ENCODE measurements around the gene ERCC2.
"Not testable (repeated sequence)": the region's sequence is repeated elsewhere in the genome, so short reads cannot be mapped to it uniquely, and the experiment has no call there.

The ERCC2 gene

GRCh38 chr19:45370410-45371204 is at the start of gene ERCC2:
Gene ERCC2 (minus strand): TSS chr19:45370573. CDS start chr19:45370540, 33 bp downstream.
- DNase-seq (ENCODE audit: low spot score): peak; percentile 98

- DNase-seq (ENCODE audit: low spot score): no peak
Measured at GRCh38 chr19:45419895-45420294, 49.5 kb upstream of the ERCC2 start.

GRCh38 chr19:45419396-45419795 is 49.0 kb upstream of the ERCC2 start:
- DNase-seq (ENCODE audit: low spot score): no peak

GRCh38 chr19:45418802-45419201 is 48.4 kb upstream of the ERCC2 start:
- no peak for DNase-seq (ENCODE audit: low spot score)

DNA sequence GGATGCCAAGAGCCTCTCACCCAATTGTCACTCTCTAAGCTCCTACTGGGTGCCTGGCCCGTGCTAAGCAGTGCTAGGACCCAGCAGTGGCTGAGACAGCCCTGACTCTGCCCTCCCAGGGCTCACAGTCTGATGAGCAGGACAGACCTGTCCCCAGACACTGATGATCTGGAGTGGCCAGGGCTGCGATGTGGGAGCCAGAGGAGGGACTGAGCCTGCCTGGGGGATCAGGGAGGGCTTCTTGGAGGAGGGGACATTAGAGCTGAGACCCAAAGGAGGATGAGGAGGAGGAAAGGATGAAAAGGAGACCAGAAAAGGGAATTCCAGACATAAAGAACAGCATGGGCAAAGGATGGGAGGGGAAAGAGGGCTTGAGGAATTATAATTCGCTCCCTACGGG is 46.8 kb upstream of the ERCC2 start:
- DNase-seq (ENCODE audit: low spot score): no peak

GRCh38 chr19:45414468-45414867 is 44.1 kb upstream of the ERCC2 start:
- DNase-seq (ENCODE audit: low spot score): no peak

DNA sequence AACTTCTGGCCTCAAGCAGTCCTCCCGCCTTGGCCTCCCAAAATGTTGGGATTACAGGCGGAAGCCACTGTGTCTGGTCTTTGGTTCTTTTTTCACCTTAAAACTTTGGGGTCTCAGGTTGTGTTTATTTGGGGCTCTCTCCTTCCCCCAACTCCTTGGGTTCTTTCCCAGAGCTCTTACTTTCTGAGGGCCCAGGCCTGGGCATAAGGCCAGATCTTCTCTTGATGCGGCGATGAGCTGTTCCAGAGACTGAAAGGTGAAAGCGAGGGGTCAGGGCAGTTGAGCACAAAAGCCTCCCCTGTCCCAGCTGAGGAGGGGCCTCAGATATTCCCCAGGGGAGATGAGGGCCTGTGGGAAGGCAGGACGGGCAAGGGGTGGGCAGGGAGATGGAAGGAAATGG is 43.1 kb upstream of the ERCC2 start:
- DNase-seq (ENCODE audit: low spot score): no peak

- not testable (repeated sequence) for DNase-seq (ENCODE audit: low spot score)
Measured at GRCh38 chr19:45410330-45410729, 40.0 kb upstream of the ERCC2 start.

DNA sequence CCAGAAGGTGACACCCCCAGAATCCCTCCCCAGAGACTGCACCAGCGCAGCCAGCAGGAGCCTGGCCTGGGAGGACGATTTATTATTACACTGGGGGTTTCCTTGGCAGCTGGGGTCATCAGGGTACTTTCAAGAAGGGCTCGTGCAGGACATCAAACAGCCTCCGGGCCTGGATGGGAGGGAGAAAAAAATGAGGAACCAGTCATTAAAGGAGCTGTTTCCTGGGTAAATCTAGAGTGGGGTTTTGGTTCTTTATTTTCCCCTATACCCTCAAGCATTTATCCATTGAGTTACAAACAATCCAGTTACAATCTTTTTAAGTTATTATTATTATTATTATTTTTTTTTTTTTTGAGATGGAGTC is 39.2 kb upstream of the ERCC2 start:
- no peak for DNase-seq (ENCODE audit: low spot score)

DNA sequence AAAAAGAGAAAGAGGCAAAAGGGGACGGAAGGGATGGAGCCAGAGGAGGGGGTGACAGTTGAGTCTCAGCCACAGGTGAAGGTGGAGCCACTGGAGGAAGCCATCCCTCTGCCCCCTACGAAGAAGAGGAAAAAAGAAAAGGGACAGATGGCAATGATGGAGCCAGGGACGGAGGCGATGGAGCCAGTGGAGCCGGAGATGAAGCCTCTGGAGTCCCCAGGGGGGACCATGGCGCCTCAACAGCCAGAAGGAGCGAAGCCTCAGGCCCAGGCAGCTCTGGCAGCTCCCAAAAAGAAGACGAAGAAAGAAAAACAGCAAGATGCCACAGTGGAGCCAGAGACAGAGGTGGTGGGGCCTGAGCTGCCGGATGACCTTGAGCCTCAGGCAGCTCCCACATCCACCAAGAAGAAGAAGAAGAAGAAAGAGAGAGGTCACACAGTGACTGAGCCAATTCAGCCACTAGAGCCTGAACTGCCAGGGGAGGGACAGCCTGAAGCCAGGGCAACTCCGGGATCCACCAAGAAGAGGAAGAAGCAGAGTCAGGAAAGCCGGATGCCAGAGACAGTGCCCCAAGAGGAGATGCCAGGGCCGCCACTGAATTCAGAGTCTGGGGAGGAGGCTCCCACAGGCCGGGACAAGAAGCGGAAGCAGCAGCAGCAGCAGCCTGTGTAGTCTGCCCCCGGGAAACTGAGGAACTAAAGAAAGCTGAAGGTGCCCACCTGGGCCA is 38.6 kb upstream of the ERCC2 start:
- DNase-seq (ENCODE audit: low spot score): no peak

DNA sequence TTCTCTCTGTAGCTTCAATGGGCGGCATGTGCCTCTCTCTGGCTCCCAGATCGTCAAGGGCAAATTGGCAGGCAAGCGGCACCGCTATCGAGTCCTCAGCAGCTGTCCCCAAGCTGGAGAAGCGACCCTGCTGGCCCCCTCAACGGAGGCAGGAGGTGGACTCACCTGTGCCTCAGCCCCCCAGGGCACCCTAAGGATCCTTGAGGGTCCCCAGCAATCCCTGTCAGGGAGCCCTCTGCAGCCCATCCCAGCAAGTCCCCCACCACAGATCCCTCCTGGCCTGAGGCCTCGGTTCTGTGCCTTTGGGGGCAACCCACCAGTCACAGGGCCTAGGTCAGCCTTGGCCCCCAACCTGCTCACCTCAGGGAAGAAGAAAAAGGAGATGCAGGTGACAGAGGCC is 37.7 kb upstream of the ERCC2 start:
- DNase-seq (ENCODE audit: low spot score): no peak

- DNase-seq (ENCODE audit: low spot score): not testable (repeated sequence)
Measured at GRCh38 chr19:45407585-45407984, 37.2 kb upstream of the ERCC2 start.

DNA sequence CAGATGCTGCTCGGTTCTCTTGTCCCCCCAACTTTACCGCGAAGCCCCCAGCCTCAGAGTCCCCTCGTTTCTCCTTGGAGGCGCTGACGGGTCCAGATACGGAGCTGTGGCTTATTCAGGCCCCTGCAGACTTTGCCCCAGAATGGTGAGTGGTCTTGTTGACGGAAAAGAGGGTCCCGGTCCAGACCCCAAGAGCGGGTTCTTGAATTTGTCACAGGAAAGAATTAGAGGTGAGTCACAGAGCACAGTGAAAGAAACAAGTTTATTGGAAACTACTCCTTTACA is 36.7 kb upstream of the ERCC2 start:
- no peak for DNase-seq (ENCODE audit: low spot score)

GRCh38 chr19:45406226-45407090 is 36.1 kb upstream of the ERCC2 start, which contains the start of gene POLR1G:
Gene POLR1G (plus strand): TSS chr19:45406644. CDS start chr19:45406697, 53 bp downstream.
- DNase-seq (ENCODE audit: low spot score): peak; percentile 89

GRCh38 chr19:45405435-45406225 is 35.3 kb upstream of the ERCC2 start:
- DNase-seq (ENCODE audit: low spot score): peak; percentile 80

GRCh38 chr19:45404557-45405434 is 34.4 kb upstream of the ERCC2 start, which contains the start of gene PPP1R13L:
Gene PPP1R13L (minus strand): TSS chr19:45405069. CDS start chr19:45398318, 6,751 bp downstream.
- DNase-seq (ENCODE audit: low spot score): no peak

DNA sequence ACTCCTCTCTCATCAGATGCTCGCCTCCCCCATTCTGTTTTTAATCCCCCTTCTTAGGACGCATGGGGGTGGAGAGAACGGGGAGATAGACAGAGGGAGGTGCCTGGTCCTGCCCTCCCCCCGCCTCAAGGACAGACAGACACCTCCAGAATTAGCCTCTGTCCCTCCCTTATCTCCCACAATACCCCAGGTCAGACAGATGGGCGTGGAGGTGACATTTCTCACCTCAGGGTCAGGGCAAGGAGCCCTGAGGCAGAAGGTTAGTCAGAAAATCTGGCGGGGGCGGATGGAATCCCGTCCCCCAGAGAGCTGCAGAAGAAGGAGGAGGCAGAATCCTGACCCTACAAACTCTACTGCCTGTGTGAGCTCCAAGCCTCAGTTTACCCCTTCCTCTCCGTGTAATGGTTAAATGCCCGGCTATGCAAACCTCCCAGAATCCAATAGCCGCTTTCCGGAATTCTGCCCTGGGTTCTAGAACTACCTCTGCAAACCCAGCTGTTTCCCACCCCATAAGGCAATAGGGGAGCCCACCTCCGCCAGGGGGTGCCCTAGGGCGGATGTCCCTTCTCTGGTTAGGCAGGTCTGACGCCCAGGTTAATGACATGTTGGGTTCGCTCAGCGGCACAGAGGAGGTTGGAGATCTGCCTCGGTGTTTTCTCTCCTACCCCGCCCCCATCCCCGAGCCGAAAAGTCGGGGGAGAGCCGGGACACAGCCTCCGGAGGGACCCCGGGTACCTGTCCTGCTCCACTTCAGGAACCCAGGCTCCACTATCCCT is 33.6 kb upstream of the ERCC2 start:
- DNase-seq (ENCODE audit: low spot score): no peak

DNA sequence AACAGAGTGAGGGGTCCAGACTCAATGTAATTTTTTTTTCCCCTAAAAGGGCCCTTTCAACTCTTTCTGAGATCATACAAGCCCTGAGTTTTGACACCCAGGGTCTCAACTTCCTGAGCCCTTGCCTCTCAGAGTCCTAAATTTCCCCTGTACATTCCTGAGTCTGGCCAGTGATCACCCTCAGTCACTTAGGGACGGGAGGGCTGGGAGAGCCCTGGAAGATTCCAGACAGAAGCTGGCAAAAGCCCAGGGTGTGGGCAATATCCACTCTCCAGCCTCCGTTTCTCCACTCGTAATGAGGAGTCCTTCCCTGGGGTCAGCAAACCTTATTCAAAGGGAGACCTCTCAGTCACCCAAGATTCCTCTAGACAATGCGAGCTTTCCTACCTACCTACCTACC is 32.9 kb upstream of the ERCC2 start:
- no peak for DNase-seq (ENCODE audit: low spot score)

DNA sequence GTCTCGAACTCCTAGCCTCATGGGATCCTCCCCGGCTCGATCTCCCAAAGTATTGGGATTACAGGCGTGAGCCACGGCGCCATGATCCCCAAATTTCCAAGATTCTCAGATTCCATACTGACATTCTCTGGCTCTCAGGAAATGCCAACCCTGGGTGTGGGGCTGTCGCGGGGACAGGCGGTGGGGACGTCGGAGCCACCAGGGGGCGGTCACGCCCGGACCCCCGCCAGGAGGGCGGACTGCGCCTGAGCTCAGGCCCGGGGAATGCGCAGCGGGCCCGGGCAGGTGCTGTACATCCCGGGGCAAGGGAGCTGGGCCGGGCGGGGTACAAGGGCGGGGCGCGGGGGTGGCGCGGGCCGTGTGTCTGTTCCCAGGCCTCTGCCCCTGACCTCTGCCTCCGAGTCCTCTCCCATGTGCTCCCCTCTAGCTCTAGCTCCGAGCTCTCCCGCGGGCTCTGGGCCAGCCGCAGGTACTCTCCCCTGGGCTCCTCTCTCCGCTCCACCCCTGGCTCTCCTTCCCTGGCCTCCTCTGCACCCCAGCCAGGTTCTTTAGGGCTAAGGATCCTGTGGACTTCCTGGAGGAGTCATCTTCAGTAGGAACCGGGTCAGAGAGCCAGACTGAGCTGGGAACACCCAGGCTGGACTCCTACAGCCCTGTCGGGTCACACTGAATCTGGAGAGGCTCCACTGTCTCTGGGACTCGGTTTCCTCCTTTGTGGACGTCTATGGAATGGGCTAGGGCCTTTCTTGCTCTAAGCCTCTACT is 32.1 kb upstream of the ERCC2 start:
- DNase-seq (ENCODE audit: low spot score): no peak

Data from putamen (tissue), 1 donor.